ENCODE results near the gene KLHDC1.

KLHDC1 gene

GRCh38 chr14:49783394-49784014, 90.6 kb downstream of the KLHDC1 start:
- Histone ChIP-seq H3K36me3 (peaks cover 98% of the 10 kb centered on the region), H3K27me3 (no peaks in the 10 kb centered on the region), H3K9me3 (no peaks in the 10 kb centered on the region), H3K27ac (no peak overlapping the region), H3K4me3 (ENCODE audit: low read depth in 1 of 2, low read length in 1 of 2) (no peak overlapping the region), H3K4me1 (ENCODE audit: control insufficient read depth in 1 of 2, insufficient read depth in 1 of 2, low read depth in 1 of 2, low read length in 1 of 2) (no peaks in the 10 kb centered on the region)
- TF ChIP-seq, protein P1, sequence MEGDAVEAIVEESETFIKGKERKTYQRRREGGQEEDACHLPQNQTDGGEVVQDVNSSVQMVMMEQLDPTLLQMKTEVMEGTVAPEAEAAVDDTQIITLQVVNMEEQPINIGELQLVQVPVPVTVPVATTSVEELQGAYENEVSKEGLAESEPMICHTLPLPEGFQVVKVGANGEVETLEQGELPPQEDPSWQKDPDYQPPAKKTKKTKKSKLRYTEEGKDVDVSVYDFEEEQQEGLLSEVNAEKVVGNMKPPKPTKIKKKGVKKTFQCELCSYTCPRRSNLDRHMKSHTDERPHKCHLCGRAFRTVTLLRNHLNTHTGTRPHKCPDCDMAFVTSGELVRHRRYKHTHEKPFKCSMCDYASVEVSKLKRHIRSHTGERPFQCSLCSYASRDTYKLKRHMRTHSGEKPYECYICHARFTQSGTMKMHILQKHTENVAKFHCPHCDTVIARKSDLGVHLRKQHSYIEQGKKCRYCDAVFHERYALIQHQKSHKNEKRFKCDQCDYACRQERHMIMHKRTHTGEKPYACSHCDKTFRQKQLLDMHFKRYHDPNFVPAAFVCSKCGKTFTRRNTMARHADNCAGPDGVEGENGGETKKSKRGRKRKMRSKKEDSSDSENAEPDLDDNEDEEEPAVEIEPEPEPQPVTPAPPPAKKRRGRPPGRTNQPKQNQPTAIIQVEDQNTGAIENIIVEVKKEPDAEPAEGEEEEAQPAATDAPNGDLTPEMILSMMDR (IDR thresholded peaks at IDR 0.05) = no peak

DNA sequence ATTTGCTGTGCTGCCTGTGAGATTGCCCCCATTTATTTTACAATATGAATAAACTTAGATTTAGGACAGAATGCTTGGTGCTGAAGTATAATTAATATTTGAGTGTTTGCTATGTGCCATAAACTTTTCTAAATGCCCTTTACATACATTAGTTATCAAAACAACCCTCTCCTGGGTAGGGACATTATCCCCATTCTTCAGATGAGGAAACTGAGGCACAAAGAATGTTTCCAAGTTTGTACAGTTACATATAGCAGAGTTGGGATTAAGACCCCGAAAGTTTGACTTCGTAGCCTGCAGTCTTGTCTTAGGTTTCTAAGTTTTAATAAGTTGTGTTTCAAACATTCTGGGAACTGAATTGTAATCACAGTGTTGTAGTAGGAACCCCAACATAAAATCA, 93.4 kb downstream of the KLHDC1 start:
- no peaks in the 10 kb centered on the region for H3K27me3 ChIP-seq
- TF ChIP-seq, protein P1 (IDR thresholded peaks at IDR 0.05) = no peak
- H3K9me3 ChIP-seq = no peaks in the 10 kb centered on the region
- H3K36me3 ChIP-seq = peaks cover 96% of the 10 kb centered on the region
- H3K4me3 ChIP-seq (ENCODE audit: low read depth in 1 of 2, low read length in 1 of 2) = no peak overlapping the region
- H3K27ac ChIP-seq = no peak overlapping the region
- no peaks in the 10 kb centered on the region for H3K4me1 ChIP-seq (ENCODE audit: control insufficient read depth in 1 of 2, insufficient read depth in 1 of 2, low read depth in 1 of 2, low read length in 1 of 2)

DNA sequence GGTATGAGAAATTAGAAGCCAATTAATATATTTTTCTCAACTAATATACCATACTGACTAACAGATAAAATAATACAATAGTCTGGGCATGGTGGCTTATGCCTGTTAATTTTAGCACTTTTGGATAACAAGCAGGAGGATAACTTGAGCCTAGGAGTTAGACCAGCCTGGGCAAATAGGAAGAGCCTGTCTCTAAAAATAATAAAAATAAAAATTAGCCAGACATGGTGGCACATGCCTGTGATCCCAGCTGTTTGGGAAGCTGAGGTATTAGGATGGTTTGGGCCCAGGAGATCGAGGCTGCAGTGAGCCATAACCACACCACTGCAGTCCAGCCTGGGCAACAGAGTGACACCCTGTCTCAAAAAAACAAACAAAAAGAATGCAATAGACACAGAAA, 99.7 kb downstream of the KLHDC1 start:
- no peaks in the 10 kb centered on the region for H3K4me1 ChIP-seq (ENCODE audit: control insufficient read depth in 1 of 2, insufficient read depth in 1 of 2, low read depth in 1 of 2, low read length in 1 of 2)
- peaks cover 91% of the 10 kb centered on the region for H3K36me3 ChIP-seq
- no peak overlapping the region for H3K27ac ChIP-seq
- H3K4me3 ChIP-seq (ENCODE audit: low read depth in 1 of 2, low read length in 1 of 2) = no peak overlapping the region
- TF ChIP-seq, protein P1 (IDR thresholded peaks at IDR 0.05) = no peak
- H3K27me3 ChIP-seq = no peaks in the 10 kb centered on the region
- H3K9me3 ChIP-seq = no peaks in the 10 kb centered on the region

DNA sequence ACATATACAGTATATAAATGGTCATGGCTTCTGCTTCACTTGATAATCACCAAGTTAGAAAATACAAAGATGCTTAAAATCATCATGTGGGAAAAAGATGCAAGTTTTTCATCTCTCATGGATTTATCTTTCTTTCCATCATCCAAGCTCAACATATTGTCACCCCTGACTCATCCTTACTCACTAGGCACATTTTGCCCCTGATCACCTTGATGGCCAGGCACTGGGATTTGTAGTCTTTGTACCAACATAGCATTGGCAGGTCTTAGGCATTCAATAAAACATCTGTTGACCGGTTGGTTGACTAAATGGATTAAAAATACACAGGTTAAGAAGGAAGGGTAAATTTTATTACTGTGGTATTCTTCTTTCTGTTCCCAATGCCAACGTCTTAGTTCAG, 103.1 kb downstream of the KLHDC1 start:
- Histone ChIP-seq H3K4me3 (ENCODE audit: low read depth in 1 of 2, low read length in 1 of 2) (no peak overlapping the region), H3K27me3 (no peaks in the 10 kb centered on the region), H3K4me1 (ENCODE audit: control insufficient read depth in 1 of 2, insufficient read depth in 1 of 2, low read depth in 1 of 2, low read length in 1 of 2) (no peaks in the 10 kb centered on the region), H3K27ac (no peak overlapping the region), H3K9me3 (no peaks in the 10 kb centered on the region), H3K36me3 (peaks cover 94% of the 10 kb centered on the region)
- TF ChIP-seq, protein P1 (IDR thresholded peaks at IDR 0.05) = no peak

Measured in neutrophil (primary cell).